HepG2 (cell line): Measurements from ENCODE around the gene ZSCAN1. TPM values are rescaled to one million over a fixed set of nuclear protein-coding genes. Genes with fewer than 3 reads are reported as not detected.

Experiments
- CREM ChIP-seq, 2 experiments: sonication (generic) in 1 of 2; formaldehyde crosslinking in 1 of 2; IDR thresholded peaks; 2 replicates each; pipeline versions ENCODE4 v1.4.0 to v1.6.1; 2016 to 2020; ENCODE audit warnings: antibody characterized with exemption in 1 of 2, mild to moderate bottlenecking in 1 of 2, missing genetic modification reagents in 1 of 2
- ELF4 ChIP-seq: sonication (generic); formaldehyde crosslinking; IDR thresholded peaks from 2 replicates; pipeline ENCODE4 v1.5.0; 2020; ENCODE audit warnings: missing genetic modification reagents, mild to moderate bottlenecking, moderate library complexity, borderline replicate concordance
- FOXK1 ChIP-seq: sonication (generic); formaldehyde crosslinking; IDR thresholded peaks from 2 replicates; pipeline ENCODE4 v1.4.0; 2020; ENCODE audit warnings: low read depth, missing genetic modification reagents, borderline replicate concordance
- HNF4A ChIP-seq: sonication (generic); formaldehyde crosslinking; IDR thresholded peaks from 2 replicates; pipeline ENCODE4 v1.4.0; 2020; ENCODE audit warnings: missing genetic modification reagents
- JUND ChIP-seq: sonication (generic); formaldehyde crosslinking; IDR thresholded peaks from 2 replicates; pipeline ENCODE4 v1.8.0; 2022; ENCODE audit warnings: mild to moderate bottlenecking, missing genetic modification reagents
- MBD4 ChIP-seq: IDR thresholded peaks from 2 replicates; pipeline ENCODE4 v1.6.1; 2012; ENCODE audit warnings: low read length, inconsistent platforms, borderline replicate concordance
- MBNL3 ChIP-seq: fragments of 250-450 bp; sonication (Bioruptor Pico); conservative IDR thresholded peaks from 2 replicates; pipeline ENCODE4 v1.8.0; 2022; ENCODE audit warnings: mild to moderate bottlenecking, inconsistent platforms
- MLXIP ChIP-seq: sonication (generic); formaldehyde crosslinking; IDR thresholded peaks from 2 replicates; pipeline ENCODE4 v1.9.0; 2021; ENCODE audit warnings: missing genetic modification reagents, borderline replicate concordance
- SMC3 ChIP-seq: IDR thresholded peaks from 2 replicates; pipeline ENCODE4 v1.6.1; 2011; ENCODE audit warnings: low read length, improper control_type of control experiment
- SRF ChIP-seq: IDR thresholded peaks from 2 replicates; pipeline ENCODE4 v1.6.1; 2011; ENCODE audit warnings: mild to moderate bottlenecking, low read depth, low read length, moderate library complexity
- TSC22D2 ChIP-seq: sonication (generic); formaldehyde crosslinking; IDR thresholded peaks from 2 replicates; pipeline ENCODE4 v1.5.1; 2020; ENCODE audit warnings: missing genetic modification reagents, mild to moderate bottlenecking, borderline replicate concordance
- ZBTB39 ChIP-seq: sonication (generic); formaldehyde crosslinking; IDR thresholded peaks from 2 replicates; pipeline ENCODE4 v1.5.0; 2020; ENCODE audit warnings: missing genetic modification reagents
- ZBTB40 ChIP-seq, 2 experiments: fragments of 450-650 bp in 1 of 2; sonication (generic) in 1 of 2; formaldehyde crosslinking in 1 of 2; IDR thresholded peaks; 2 replicates each; pipeline versions ENCODE4 v1.6.1 to v1.8.0; 2016 to 2022; ENCODE audit warnings: antibody characterized with exemption in 1 of 2, mild to moderate bottlenecking in 1 of 2, missing genetic modification reagents in 1 of 2
- ZNF274 ChIP-seq: sonication (generic); formaldehyde crosslinking; IDR thresholded peaks from 2 replicates; pipeline ENCODE4 v1.5.1; 2020; ENCODE audit warnings: mild to moderate bottlenecking, missing genetic modification reagents
- ZNF282 ChIP-seq: fragments of 450-650 bp; IDR thresholded peaks from 2 replicates; pipeline ENCODE4 v1.6.1; 2018; ENCODE audit not compliant: partially characterized antibody
- ZNF564 ChIP-seq: sonication (generic); formaldehyde crosslinking; IDR thresholded peaks from 2 replicates; pipeline ENCODE4 v1.8.1; 2023; ENCODE audit warnings: mild to moderate bottlenecking, missing genetic modification reagents
- polyA plus RNA-seq, 8 experiments: library from polyadenylated mRNA; depleted of rRNA in 3 of 8; stranded (reverse) in 7 of 8; unstranded in 1 of 8; fragments of >200 nt; fragmentation: Illumina TruSeq in 4 of 8; extraction: Trizol in 4 of 8; gene quantifications; 2 replicates each; pipeline versions ENCODE4 v1.2.1 to v1.2.3, GENCODE V29; 2011 to 2016; ENCODE audit warnings: low read depth in 4 of 8, missing spikeins in 1 of 8, mixed read lengths in 1 of 8; ENCODE audit not compliant: insufficient read depth in 1 of 8
- total RNA-seq, 5 experiments: library from RNA; depleted of rRNA; stranded (reverse); fragments of >200 nt; fragmentation: Illumina TruSeq; extraction: Trizol; gene quantifications; 2 replicates each; pipeline ENCODE4 v1.2.3, GENCODE V29; 2016; ENCODE audit warnings: low read depth in 1 of 5

The ZSCAN1 gene
- total and polyA plus RNA-seq, 2 of the 13 experiments (the other 11 are each of a cell fraction or from before 2014, with no cell fraction given): not detected

- TF ChIP-seq HNF4A (CRISPR knock-in tag) (peak; percentile 78), MBD4 (no peak), ZNF274 (no peak), SRF (no peak), ZNF282 (no peak), FOXK1 (CRISPR knock-in tag) (no peak), ZBTB39 (CRISPR knock-in tag) (no peak), JUND (CRISPR knock-in tag) (no peak), ELF4 (no peak), MLXIP (CRISPR knock-in tag) (no peak), CREM (IDR thresholded peaks at IDR 0.05) (peak; percentile 14; the same call in 1 of the 2 replicates), CREM (CRISPR knock-in tag; IDR thresholded peaks at IDR 0.05) (no peak), ZNF564 (CRISPR knock-in tag) (no peak), SMC3 (no peak), ZBTB40 (IDR thresholded peaks at IDR 0.05) (no peak), ZBTB40 (CRISPR knock-in tag; IDR thresholded peaks at IDR 0.05) (no peak), TSC22D2 (CRISPR knock-in tag) (no peak), MBNL3 (CRISPR knock-in tag) (no peak)
These were observed 31.9 kb upstream of the ZSCAN1 start (continued) for GRCh38 chr19:58001895-58002369.
